Mucosa of stomach (tissue), 1 donor: Measurements from ENCODE around the gene ARFRP1.

Experiments
- H3K27me3 ChIP-seq: one replicate; pipeline ENCODE4 v1.7.0; 2013; ENCODE audit warnings: mild to moderate bottlenecking, low read length; ENCODE audit not compliant: control insufficient read depth, insufficient read depth
- H3K36me3 ChIP-seq: one replicate; pipeline ENCODE4 v1.7.0; 2013; ENCODE audit warnings: low read length; ENCODE audit not compliant: control insufficient read depth, insufficient read depth
- H3K4me1 ChIP-seq: one replicate; pipeline ENCODE4 v1.7.0; 2013; ENCODE audit warnings: mild to moderate bottlenecking, low read length; ENCODE audit not compliant: control insufficient read depth, insufficient read depth
- H3K4me3 ChIP-seq: one replicate; pipeline ENCODE4 v1.7.0; 2013; ENCODE audit warnings: low read length
- H3K9ac ChIP-seq: one replicate; pipeline ENCODE4 v1.7.0; 2013; ENCODE audit warnings: mild to moderate bottlenecking, low read length, moderate library complexity
- H3K9me3 ChIP-seq: one replicate; pipeline ENCODE4 v1.7.0; 2013; ENCODE audit warnings: mild to moderate bottlenecking, low read length, moderate library complexity; ENCODE audit not compliant: control insufficient read depth
- donor health status: Pancreatic carcinoma.

Gene ARFRP1

GRCh38 chr20:63694584-63695423 is 13.0 kb downstream of the ARFRP1 start:
- Histone ChIP-seq H3K36me3 (no peaks in the 10 kb centered on the region), H3K9ac (no peak overlapping the region), H3K9me3 (no peaks in the 10 kb centered on the region), H3K4me3 (no peak overlapping the region), H3K27me3 (no peaks in the 10 kb centered on the region), H3K4me1 (peaks cover 39% of the 10 kb centered on the region)

- no peaks in the 10 kb centered on the region for H3K27me3 ChIP-seq
- H3K4me3 ChIP-seq: no peak overlapping the region
- peaks cover 35% of the 10 kb centered on the region for H3K4me1 ChIP-seq
- no peak overlapping the region for H3K9ac ChIP-seq
- H3K36me3 ChIP-seq: no peaks in the 10 kb centered on the region
- H3K9me3 ChIP-seq: no peaks in the 10 kb centered on the region
Measured at GRCh38 chr20:63693733-63694583, 13.8 kb downstream of the ARFRP1 start.

- no peaks in the 10 kb centered on the region for H3K27me3 ChIP-seq
- H3K4me3 ChIP-seq: no peak overlapping the region
- peaks cover 35% of the 10 kb centered on the region for H3K4me1 ChIP-seq
- no peak overlapping the region for H3K9ac ChIP-seq
- H3K36me3 ChIP-seq: no peaks in the 10 kb centered on the region
- H3K9me3 ChIP-seq: no peaks in the 10 kb centered on the region
Measured at GRCh38 chr20:63693083-63693732, 14.6 kb downstream of the ARFRP1 start.

GRCh38 chr20:63692436-63693082 is 15.2 kb downstream of the ARFRP1 start:
- H3K4me3 ChIP-seq: no peak overlapping the region
- no peak overlapping the region for H3K9ac ChIP-seq
- no peaks in the 10 kb centered on the region for H3K36me3 ChIP-seq
- H3K4me1 ChIP-seq: peaks cover 30% of the 10 kb centered on the region
- H3K9me3 ChIP-seq: no peaks in the 10 kb centered on the region
- H3K27me3 ChIP-seq: no peaks in the 10 kb centered on the region

- no peaks in the 10 kb centered on the region for H3K9me3 ChIP-seq
- peaks cover 30% of the 10 kb centered on the region for H3K4me1 ChIP-seq
- H3K36me3 ChIP-seq: no peaks in the 10 kb centered on the region
- no peaks in the 10 kb centered on the region for H3K27me3 ChIP-seq
- H3K9ac ChIP-seq: no peak overlapping the region
- H3K4me3 ChIP-seq: no peak overlapping the region
Measured at GRCh38 chr20:63691711-63692435, 15.9 kb downstream of the ARFRP1 start.

GRCh38 chr20:63690898-63691710 is 16.7 kb downstream of the ARFRP1 start:
- H3K4me1 ChIP-seq: peaks cover 30% of the 10 kb centered on the region
- no peak overlapping the region for H3K9ac ChIP-seq
- H3K4me3 ChIP-seq: no peak overlapping the region
- no peaks in the 10 kb centered on the region for H3K27me3 ChIP-seq
- no peaks in the 10 kb centered on the region for H3K9me3 ChIP-seq
- no peaks in the 10 kb centered on the region for H3K36me3 ChIP-seq

- no peak overlapping the region for H3K4me3 ChIP-seq
- peaks cover 34% of the 10 kb centered on the region for H3K4me1 ChIP-seq
Measured at GRCh38 chr20:63690003-63690897, 17.5 kb downstream of the ARFRP1 start.

GRCh38 chr20:63689046-63690002 is 18.5 kb downstream of the ARFRP1 start:
- Histone ChIP-seq H3K9me3 (no peaks in the 10 kb centered on the region), H3K4me1 (peaks cover 34% of the 10 kb centered on the region), H3K4me3 (no peak overlapping the region), H3K27me3 (no peaks in the 10 kb centered on the region), H3K36me3 (no peaks in the 10 kb centered on the region), H3K9ac (no peak overlapping the region)

More at GRCh38 chr20:63690003-63690897, 17.5 kb downstream of the ARFRP1 start:
- Histone ChIP-seq H3K36me3 (no peaks in the 10 kb centered on the region), H3K27me3 (no peaks in the 10 kb centered on the region), H3K9ac (no peak overlapping the region), H3K9me3 (no peaks in the 10 kb centered on the region)

- Histone ChIP-seq H3K36me3 (no peaks in the 10 kb centered on the region), H3K4me1 (peaks cover 34% of the 10 kb centered on the region), H3K9ac (no peak overlapping the region), H3K9me3 (no peaks in the 10 kb centered on the region), H3K27me3 (no peaks in the 10 kb centered on the region), H3K4me3 (no peak overlapping the region)
Measured at GRCh38 chr20:63688228-63689045, 19.3 kb downstream of the ARFRP1 start.
